Right ventricle myocardium superior (tissue), 1 donor: ENCODE data around the gene LRRC36. TPM values are rescaled to one million over a fixed set of nuclear protein-coding genes. Genes with fewer than 3 reads are reported as not detected.
"Not testable (repeated sequence)": the region's sequence is repeated elsewhere in the genome, so short reads cannot be mapped to it uniquely, and the experiment has no call there.

Experiments
- ATAC-seq: fragments of 200-7000 bp; cut with Tn5 transposase; one replicate; pipeline ENCODE4 v1.9.1; 2020; ENCODE audit warnings: mild to moderate bottlenecking; ENCODE audit not compliant: poor library complexity
- DNase-seq: peaks from one replicate; pipeline ENCODE4 v3.0.0-alpha.2; 2020
- intact Hi-C: fragments of 100-400 bp; cut with DNase I; formaldehyde crosslinking; loops from one replicate; pipeline ENCODE4 v1.11.2; 2022
- total RNA-seq: library from RNA; stranded (reverse); fragmentation: NEBNext Ultra II Directional; extraction: Animal tissue kit (Norgen Biotek cat#: 25700); gene quantifications from one replicate; pipeline ENCODE4 v1.2.1, GENCODE V29; 2021
- donor health status: DM: no; HTN: yes; CAD: no; lungs with severe emphysema.

The LRRC36 gene
- total RNA-seq, 1 donor from 2014 or later, result not detected

GRCh38 chr16:67409631-67410030 is 83.0 kb downstream of the LRRC36 start:
- ATAC-seq (no peak), DNase-seq (no peak)
- intact Hi-C loops, result no loop called here

- ATAC-seq (no peak), DNase-seq (no peak)
- intact Hi-C loops, result no loop called here
Measured at GRCh38 chr16:67411339-67411738, 84.7 kb downstream of the LRRC36 start.

GRCh38 chr16:67412294-67412693 is 85.7 kb downstream of the LRRC36 start:
- intact Hi-C loops, result no loop called here
- no peak for DNase-seq
- no peak for ATAC-seq

DNA sequence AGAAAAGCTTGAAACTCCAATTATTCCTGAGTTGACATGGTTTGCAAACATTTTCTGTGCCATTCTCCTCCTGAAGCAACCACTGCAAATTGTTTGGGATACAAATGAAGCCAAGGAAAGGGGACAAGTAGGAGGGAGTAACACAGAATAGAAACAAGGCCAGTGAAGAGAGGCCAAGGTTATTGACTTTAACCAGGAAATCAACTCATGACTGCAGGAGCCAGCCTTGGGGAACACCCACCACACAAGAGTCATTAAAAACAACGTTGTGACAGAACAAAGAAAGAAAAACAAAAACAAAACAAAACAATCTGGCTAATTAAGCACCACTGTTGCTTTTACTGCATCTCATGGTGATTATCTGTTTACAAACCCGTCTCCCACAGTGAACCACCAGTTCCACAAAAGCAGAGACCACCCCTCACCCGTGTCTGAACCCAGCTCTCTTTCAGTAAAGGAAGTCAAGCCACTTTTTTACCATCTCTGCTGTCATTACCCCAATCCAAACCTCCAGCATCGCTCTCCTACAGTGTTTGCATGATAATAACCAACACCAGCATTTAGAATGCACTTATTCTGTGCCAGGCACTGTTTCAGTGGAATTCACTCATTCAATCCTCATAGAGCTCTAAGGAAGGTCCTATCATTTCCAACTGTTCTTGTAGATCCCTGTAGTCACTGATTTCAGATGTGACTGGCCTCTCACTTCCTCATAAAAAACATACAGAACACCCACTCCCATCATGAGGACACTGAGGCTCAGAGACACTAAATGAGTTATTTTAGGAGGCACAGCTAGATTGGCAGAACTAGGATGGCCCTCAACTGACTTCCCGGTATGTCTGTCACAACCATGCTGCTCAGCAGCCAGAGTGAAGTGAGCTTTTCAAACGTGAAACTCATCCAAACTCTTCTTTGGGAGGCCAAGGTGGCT is 87.6 kb downstream of the LRRC36 start:
- intact Hi-C loops, result no loop called here
- DNase-seq, result no peak
- no peak for ATAC-seq

- ATAC-seq, DNase-seq, intact Hi-C loops: not testable (repeated sequence)
Measured at GRCh38 chr16:67415421-67415820, 88.8 kb downstream of the LRRC36 start.

GRCh38 chr16:67415872-67416793 is 89.5 kb downstream of the LRRC36 start, which contains the start of gene ZDHHC1:
ZDHHC1 (minus strand) TSS chr16:67416477; CDS start chr16:67407775, 8,702 bp downstream.
- intact Hi-C loops, result no loop called here
- ATAC-seq (peak; percentile 99), DNase-seq (peak; percentile 83)

DNA sequence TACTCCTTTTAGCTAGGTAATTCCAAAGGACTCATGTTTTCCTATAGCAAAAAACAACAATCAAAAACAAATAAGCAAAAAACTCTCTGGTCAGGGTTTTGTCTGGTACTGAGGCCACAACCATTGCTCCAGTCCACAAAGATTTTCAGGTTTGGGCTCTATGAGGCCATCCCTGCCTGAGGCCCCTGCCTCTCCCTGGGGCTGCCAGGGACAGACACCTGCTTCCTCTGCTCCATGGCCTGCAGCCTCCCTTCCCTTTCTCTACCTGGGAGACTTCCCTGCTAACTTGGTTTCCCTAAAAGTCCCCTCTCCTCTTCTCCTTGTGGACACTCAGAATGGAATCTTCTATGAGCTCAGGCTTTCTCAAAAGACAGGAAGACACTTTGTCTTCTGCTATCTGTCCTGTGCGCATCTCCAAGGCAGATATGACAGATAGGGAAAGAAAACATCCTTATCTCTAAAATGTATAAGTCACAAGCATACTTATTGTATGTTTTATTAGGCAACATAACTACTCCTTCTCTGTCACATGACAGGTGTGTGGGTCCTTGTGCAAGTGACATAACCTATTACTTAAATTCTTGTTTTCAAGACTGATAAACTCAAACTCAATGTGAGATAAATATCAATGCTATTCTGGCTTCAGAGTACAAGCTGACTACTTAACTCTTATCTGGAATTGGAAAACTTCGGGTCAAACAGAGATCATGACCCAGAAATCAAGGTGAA is 90.9 kb downstream of the LRRC36 start:
- DNase-seq, result no peak
- no peak for ATAC-seq
- intact Hi-C loops, result no loop called here

- intact Hi-C loops, result no loop called here
- ATAC-seq, result no peak
Measured at GRCh38 chr16:67419502-67419901, 92.9 kb downstream of the LRRC36 start.

GRCh38 chr16:67419931-67420330 is 93.3 kb downstream of the LRRC36 start:
- no peak for DNase-seq
- intact Hi-C loops, result no loop called here

More at GRCh38 chr16:67419502-67419901, 92.9 kb downstream of the LRRC36 start:
- DNase-seq, result no peak

DNA sequence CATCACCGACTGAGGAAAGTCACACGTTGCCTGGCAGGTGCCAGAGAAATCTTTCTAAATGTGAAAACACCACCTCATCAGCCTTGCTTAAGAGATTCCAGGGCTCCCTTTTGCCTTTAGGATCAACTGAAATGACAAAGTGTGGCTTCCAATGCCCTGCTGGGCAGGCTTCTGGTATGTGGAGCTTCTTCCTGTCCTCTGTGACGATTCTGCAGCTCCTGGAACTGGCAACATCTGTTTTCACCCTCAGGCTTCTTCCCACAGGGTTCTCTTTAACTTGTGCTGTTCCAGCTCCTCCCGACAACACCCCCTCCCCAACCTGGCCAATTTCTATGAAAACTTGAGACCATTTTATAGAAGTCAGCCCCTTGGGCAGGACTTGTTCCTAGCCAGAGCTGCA is 94.4 kb downstream of the LRRC36 start:
- intact Hi-C loops, result no loop called here
- DNase-seq (no peak), ATAC-seq (no peak)

More at GRCh38 chr16:67419931-67420330, 93.3 kb downstream of the LRRC36 start:
- no peak for ATAC-seq

GRCh38 chr16:67423015-67423414 is 96.4 kb downstream of the LRRC36 start:
- intact Hi-C loops, result no loop called here
- DNase-seq (no peak), ATAC-seq (no peak)

DNA sequence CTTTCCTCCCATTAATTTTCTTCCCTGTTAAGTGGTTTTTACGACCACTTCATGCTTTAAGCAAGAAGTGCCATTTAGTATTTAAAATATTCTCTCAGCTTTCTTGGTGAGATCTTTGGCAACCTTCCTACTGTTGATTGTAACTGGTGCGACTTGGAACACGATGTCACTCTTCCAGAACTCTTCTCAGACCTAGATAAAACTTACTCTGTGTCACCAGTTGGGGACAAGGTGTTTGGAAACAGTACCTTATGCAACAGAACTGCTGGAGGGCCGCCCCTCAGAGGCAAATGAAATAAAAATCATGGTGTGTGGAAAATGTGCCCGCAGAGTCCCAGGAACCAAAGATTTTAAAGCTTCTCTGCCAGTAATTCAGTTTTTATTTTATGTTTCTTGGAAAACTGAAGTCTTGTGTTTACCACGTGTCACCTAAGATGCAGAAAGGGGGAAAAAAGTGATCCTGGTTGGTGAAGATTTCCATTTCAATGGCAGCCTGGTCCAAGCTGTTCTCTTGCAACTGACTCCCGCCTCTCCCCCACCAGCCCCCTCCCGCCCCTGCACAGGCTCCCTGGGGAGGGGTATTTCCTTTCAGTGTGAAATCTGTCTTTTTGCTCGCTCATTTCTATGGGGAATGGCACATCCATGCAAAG is 97.1 kb downstream of the LRRC36 start:
- DNase-seq (no peak), ATAC-seq (no peak)
- intact Hi-C loops, result no loop called here

DNA sequence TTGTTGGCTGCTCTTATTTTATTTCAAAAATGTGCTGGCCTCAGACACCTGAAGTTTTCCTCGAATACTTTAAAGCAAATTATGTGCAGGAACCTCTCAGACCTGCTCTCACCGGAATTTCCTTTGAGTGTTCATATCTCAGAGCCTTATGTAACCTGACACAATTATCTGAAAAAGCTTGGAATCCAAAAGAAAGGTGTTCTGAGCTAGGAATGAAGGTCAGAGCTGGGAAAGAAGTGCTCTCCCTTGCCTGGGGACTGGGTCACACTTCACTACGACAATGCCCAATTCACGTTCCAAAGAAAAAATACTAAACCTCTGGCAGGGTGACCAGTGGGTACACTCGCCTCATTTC is 97.6 kb downstream of the LRRC36 start:
- ATAC-seq, result no peak
- intact Hi-C loops, result no loop called here
- DNase-seq, result no peak

DNA sequence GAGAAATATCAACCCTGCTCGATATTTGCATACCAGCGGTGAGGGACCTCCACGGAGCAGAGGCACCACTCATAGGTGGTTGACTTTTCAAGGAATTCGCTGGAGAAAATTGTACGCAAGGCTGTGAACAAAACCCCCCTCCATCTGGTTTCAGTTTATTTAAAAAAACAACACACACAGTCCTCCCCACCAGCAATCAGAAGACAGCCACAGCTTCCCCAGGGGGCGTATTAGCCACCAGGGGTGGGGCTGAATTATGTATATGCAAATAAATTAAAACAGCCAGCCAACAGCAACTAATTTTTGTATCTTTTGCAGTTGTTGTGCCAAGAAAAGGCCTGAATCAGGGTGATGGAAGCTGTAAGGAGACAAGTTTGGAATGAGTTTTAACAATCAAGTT is 98.4 kb downstream of the LRRC36 start:
- DNase-seq, result no peak
- intact Hi-C loops, result no loop called here

DNA sequence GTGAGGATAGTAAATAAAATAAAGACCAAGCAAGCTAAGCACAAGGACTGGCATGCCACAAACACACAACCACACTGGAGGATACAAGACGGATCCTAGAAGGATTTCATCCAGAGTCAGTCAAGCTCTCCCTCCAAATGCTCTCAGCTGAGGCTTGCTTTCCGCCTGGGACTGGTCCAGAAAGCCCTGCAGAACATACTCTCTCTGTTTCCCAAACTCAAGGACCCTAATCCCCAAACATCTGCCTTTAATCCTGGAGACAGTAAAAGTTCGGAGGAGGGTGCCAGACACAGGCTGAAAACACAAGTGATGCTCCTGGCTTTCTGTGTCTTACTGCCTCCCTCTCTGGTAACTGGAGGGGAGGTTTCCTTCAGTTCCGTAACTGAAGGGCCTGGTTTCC is 99.0 kb downstream of the LRRC36 start:
- intact Hi-C loops, result no loop called here
- DNase-seq (no peak), ATAC-seq (no peak)

More for the DNA sequence above, 98.4 kb downstream of the LRRC36 start:
- no peak for ATAC-seq

- intact Hi-C loops, result loop anchor here (2.0 kb wide), 1 partner anchor 39 kb away; no protein-coding TSS in a partner anchor
- DNase-seq (no peak), ATAC-seq (no peak)
Measured at GRCh38 chr16:67426022-67426421, 99.4 kb downstream of the LRRC36 start.

DNA sequence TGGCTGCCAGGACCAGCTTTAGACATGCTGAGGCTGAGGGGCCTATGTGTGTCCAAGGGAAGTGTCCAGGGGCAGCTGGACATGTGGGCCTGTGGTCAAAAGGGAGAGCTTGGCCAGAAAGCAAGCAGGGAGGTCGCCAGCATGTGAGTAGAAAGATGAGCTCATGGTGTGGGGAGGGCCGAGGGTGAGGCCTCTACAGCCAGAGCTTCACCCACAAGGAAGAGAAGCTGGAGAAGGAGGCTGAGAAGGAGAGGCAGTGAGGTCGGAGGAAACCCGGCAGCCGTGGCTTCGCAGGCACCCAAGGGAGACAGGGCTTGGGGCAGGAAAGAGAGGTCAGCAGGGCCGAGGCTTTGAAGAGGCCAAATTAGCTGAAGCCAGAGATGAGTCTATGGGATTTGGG is 100.3 kb downstream of the LRRC36 start:
- DNase-seq (peak; percentile 46), ATAC-seq (peak; percentile 5)
- intact Hi-C loops, result loop anchor here (2.0 kb wide), 1 partner anchor 38 kb away; no protein-coding TSS in a partner anchor

DNA sequence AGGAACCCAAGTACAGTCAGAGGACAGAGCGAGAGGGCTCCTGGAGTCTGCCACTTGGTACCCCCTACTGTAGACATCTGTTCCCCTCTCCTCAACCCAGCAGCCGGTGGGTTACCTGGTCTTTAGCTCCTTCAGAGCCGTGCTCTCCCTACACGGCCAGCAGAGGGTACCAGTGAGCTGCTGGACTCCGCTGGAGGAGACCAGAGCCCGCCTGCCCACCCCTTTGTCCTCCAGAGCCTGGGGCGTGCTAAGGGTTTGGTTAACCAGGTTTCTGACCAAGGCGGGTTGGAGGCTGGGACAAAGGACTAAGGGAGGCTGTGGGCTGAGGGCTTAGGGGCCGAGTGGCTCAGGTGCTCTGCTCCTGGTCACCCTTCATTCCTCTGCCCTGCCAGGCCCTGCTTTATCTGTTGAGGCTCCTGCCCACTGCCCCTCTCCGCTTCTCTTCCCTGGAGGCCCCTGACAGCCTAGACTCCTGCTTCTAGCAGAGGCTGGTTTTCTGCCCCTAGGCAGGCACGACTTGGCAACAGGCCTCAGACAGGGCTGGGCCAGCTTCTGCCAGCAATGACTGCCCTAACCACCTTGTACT is 101.6 kb downstream of the LRRC36 start:
- peak; percentile 84 for ATAC-seq
- intact Hi-C loops, result loop anchor here (2.0 kb wide), 1 partner anchor 87 kb away; no protein-coding TSS in a partner anchor
- peak; percentile 84 for DNase-seq
